ENCODE measurements around the gene HPSE2.

GRCh38 chr10:99224766-99225165, 10.9 kb downstream of the HPSE2 start:
- TF ChIP-seq EZH2 (IDR thresholded peaks at IDR 0.05) (no peak), POLR2AphosphoS5 (IDR thresholded peaks at IDR 0.05; ENCODE audit: borderline replicate concordance, low read depth, low read length) (no peak), FOXP2 (optimal IDR thresholded peaks at IDR 0.05; ENCODE audit: control extremely low read depth, extremely low read length, insufficient read depth) (no peak)
